HPDE6-E6E7 (cell line): ENCODE data around the gene ITGB8.
"Not testable (repeated sequence)": the region's sequence is repeated elsewhere in the genome, so short reads cannot be mapped to it uniquely, and the experiment has no call there.

Experiments
- DNase-seq: peaks from one replicate; pipeline ENCODE4 v3.0.0; 2011; ENCODE audit warnings: missing footprints; ENCODE audit errors: extremely low spot score

The ITGB8 gene

DNA sequence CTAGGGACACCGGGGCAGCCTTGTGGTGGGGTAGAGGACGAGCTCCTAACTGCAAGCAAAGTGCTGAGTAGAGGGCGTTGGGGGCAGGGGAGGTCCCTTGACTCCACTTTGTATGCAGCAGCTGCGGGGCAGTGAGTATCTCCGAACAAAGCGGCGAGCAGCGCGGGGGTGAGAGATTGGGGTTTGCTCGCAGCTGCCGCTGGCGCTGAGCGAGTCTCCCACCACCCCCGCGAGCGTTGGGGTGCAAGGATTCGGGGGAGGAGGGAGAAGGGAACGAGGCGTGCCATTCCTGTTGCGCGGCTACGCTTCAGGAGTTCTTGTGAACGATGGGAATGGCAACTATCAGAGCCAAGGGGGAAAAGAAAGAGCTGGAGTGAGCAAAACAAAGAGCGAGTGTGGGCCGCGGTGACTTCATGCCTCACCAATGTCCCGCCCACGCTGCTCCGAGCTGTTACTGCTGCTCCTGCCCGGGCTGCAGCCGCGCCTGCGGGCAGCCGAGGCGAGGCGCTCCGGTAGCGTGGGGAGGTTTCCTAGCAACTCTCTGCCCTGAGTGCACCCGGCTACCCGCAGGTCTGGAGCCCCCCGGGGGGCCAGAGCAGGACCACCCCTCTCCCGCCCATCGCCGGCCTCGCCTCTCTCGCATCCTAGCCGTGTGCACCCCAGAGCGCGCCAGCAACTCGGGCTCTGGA, at the start of gene ITGB8:
TSS of gene ITGB8 (plus strand) at position 662 of the 689 bp plus-strand sequence. CDS start 907 bp downstream, outside the sequence.
- DNase-seq, result peak; percentile 71

- no peak for DNase-seq
Observed at GRCh38 chr7:20282959-20283358, 47.7 kb upstream of the ITGB8 start.

DNA sequence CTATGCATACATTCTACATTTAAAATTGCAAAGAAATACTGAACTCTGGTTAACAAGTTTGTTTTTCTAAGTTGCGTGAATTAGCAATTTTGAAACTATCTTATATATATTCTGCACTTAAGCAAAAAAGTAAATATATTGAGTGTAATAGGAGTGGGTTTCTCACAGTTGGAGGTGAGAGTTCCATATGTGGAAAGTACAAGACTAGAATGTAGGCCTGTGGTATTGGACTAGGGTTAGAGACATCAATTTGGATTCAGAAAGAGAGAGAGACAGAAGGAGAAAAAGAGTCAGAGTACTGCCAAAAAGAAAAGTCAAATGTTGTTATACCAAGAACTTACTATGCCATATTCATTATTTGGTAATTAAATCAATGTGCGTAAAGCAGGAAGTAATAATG, 47.3 kb upstream of the ITGB8 start:
- no peak for DNase-seq

GRCh38 chr7:20284003-20284770, 46.5 kb upstream of the ITGB8 start:
- no peak for DNase-seq

GRCh38 chr7:20284771-20285143, 45.9 kb upstream of the ITGB8 start:
- DNase-seq, result no peak

- DNase-seq, result no peak
Observed at GRCh38 chr7:20287317-20287716, 43.4 kb upstream of the ITGB8 start.

DNA sequence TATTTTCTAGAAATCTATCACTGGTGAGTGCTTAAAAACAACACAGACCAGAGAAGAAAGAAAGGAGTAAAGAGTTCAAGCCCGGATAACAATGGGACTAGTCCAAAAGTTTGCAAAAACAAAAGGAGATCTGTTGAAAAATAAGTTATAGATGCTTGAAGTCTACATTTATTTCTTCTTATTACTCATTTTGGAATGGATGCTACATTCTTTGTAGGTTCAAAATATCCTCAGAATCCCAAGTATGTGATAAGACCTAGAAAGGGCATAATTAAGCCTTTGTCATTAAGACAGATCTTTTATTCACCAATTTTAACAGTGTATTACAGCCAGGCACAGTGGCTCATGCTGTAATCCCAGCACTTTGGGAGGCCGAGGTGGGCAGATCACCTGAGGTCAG, 42.7 kb upstream of the ITGB8 start:
- DNase-seq, result no peak

DNA sequence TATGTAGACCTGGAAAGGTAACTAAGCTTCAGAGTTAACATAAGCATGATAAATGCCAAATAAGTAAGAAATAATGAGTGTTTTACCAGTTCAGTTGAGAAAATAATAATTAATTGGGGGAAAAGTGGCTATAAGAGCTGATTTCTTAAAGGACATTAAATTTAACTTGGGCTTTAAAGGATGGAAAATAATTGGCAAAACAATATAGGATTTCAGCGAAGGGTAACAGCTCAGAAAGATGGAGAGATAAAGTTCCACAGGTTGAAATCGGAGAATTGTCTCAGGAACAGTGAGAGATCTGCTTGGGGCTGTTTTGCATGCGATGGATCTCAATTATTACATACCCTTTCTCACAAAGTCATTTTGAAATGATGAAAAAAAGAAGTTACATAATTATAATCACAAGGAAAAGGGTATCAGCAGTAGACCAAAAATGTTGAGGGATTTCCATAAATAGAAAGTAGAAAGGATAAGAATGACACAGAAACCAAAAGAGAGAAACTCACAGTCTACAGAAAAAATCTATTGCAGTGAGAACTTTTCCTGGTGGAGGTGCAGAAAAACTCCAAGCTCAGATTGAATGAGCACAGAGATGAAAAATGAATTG, 40.1 kb upstream of the ITGB8 start:
- DNase-seq, result no peak

GRCh38 chr7:20293336-20293735, 37.4 kb upstream of the ITGB8 start:
- no peak for DNase-seq

DNA sequence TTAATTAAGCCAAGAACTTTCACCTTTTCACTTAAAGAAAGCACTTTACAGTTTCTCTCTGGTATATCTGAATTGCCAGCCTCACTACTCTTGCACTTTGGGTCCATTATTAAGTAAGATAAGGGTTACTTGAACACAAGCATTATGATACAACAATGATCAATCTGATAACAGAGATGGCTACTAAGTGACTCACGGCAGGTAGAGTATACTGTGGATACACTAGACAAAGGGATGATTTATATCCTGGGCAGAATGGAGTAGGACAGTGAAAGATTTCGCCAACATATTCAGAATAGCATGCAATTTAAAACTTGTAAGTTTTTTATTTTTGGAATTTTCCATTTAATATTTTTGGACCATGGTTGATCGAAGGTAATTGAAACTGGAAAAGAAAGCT, 34.3 kb upstream of the ITGB8 start:
- DNase-seq, result no peak

GRCh38 chr7:20296901-20297300, 33.8 kb upstream of the ITGB8 start:
- DNase-seq, result no peak

DNA sequence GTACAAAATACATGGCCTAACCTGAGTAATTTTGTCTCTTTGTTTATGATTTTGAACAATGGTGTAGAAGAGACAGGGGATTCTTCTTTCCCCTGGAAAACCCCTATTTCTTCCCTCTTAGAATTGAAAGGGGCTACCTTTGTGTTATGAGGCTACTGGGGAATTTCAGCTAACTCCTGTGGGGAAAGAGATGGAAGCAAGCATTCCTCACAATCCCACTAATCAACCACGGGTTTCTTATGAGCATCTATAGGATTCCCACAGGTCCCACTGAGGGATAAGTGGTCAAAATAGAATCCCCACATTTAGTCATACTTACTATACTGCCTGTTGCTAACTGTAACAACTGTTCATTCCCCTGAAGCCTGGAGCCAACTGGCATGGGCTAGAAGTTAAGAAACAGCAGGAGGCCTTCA, 32.2 kb upstream of the ITGB8 start:
- DNase-seq, result no peak

DNA sequence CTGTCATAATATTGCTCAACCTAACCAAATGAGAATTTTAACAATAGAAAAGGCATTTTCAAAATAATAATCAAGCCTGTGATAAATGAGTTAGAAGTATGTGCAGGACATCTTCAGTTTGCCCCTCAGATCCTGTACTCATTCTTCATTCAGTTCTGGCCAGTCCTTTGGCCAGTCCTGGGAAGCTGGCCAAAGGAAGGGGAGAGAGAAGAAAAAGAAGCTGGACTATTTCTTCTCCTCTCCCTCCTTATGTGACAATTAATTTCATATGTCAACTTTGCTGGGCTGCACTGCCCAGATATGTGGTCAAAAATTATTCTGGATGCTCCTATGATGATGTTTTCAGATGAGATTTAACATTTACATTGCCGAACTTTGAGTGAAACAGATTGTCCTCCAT, 31.6 kb upstream of the ITGB8 start:
- no peak for DNase-seq

DNA sequence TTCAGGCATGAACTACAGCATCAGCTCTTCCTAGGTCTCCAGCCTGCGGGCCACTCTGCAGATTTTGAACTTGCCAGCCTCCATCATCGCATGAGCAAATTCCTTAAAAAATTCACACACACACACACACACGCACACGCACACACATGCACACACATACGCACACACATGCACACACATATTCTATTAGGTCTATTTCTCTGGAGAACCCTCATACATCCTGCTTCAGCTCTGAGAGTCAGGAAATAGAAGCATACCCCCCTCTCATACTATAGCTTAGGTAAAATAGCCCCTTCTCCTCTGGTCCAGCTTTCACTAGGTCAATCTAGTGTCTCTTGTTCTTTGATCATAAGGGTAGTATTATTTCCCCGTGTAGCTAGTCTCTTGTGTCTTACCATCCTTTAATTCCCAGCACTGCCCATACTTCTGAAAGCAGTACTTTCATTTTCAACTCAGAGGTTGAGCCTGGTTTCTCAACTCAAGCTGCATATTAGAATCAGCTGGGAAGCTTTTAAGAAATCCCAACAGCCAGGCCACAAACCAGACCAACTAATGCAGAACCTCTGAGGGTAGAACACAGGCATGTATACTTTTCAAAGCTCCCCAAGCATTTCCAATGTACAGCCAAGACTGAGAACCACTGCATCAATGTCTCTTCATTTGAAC, 30.9 kb upstream of the ITGB8 start:
- no peak for DNase-seq

GRCh38 chr7:20301311-20301939, 29.3 kb upstream of the ITGB8 start:
- peak; percentile 13 for DNase-seq

- not testable (repeated sequence) for DNase-seq
Observed at GRCh38 chr7:20302300-20302699, 28.4 kb upstream of the ITGB8 start.

GRCh38 chr7:20302891-20303290, 27.8 kb upstream of the ITGB8 start:
- no peak for DNase-seq

DNA sequence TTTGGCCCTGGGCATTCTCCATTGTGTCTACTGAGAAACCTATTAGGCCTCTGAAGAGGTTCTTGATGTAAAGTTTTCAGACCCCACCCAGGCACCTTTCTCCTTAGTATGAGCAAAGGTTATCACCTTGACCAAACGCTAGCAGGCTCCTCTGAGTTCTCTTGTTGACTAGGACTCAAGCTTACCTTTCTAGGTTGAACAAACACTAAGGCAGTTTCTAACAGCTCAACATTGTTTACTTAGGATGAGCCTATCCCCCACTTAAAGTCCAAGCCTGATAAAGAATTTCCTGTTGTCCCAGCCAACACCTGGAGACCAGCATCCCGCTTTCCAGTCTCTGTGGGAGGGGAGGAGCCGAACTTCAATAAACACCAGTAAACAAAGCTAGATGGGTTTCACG, 26.3 kb upstream of the ITGB8 start:
- no peak for DNase-seq

DNA sequence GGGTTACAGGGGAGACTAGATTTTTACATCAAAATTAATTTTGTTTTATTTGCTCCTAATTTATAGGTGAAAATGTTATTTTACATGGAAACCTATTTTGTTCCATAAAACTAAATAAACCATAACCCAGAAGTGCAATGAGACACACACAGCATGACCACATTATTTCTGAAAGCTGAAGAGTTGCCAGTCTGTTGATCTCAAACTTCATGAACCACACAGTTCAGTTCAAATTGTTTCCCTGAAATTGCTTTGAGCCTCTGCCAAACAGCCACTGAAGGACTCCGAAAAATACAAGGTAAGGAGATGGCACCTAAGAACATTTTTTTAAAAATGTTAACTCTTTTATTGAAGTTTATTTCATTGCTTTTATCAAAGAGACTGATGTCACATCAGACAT, 25.0 kb upstream of the ITGB8 start:
- DNase-seq, result no peak

- no peak for DNase-seq
Observed at GRCh38 chr7:20306180-20306946, 24.3 kb upstream of the ITGB8 start.

DNA sequence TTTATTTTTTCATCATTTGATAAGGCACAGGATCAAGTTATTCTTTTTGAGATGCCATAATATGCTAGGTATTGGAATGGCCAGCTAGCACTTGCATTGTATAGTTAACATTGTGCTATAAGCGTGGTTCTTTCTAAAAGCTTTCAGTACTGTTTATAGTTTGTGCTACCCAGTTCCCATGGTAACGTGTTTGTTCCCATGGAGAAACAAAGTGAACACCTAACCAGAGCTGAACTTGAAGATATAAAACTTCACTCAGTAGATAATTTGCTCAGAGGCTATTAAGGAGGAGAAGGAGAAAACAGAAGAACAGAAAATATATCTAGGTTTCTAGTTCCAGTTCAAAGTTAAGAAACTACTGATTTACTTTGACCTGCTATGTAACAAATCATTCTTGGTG, 23.6 kb upstream of the ITGB8 start:
- no peak for DNase-seq
